GM21423 (cell line): ENCODE measurements around the gene HCK.

Experiments
- ATAC-seq: cut with Tn5 transposase; IDR thresholded peaks from one replicate; pipeline ENCODE4 v1.9.1; 2021; ENCODE audit warnings: mild to moderate bottlenecking, moderate library complexity; ENCODE audit not compliant: unreplicated experiment

Gene HCK

DNA sequence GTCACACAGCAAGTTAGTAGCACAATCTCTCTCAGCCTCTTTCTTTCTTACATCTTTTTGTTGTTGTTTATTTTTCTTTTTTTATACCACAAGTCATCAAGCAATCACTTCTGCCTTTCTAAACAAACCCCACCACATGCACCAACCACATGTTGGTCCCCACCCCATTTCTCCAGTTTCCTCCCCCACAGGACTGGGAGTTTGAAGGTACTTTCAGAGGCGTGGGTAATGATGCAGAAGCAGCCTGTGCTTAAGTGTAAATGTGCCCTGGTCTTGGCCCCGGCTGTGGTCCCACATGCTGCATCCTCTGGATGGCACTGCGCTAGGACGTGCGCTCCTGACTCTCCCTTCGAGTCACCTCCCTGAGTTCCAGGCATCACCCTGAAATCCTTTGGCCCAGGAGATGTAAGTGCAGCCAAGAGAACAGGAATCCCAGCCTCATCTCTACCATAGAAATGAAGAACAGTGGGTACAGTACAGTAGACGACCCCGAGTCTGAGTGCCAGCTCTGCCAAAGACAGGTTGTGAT is 5.7 kb downstream of the HCK start:
- ATAC-seq = no peak

DNA sequence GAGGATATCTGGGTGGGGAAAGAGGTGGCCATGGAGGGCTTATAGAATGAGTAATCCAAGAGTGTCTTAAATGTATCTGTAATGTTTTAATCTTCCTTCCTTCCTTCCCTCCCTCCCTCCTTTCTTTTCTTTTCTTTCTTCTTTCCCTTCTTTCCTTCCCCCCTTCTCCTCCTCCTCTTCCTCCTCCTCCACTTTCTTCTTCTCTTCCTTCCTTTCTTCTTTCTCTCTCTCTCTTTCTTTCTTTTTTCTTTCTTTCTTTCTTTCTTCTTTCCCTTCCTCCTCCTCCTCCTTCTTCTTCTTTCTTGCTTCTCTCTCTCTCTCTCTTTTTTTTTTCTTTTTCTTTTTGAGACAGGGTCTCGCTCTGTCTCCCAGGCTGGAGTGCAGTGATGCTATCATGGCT is 7.1 kb downstream of the HCK start:
- no peak for ATAC-seq

DNA sequence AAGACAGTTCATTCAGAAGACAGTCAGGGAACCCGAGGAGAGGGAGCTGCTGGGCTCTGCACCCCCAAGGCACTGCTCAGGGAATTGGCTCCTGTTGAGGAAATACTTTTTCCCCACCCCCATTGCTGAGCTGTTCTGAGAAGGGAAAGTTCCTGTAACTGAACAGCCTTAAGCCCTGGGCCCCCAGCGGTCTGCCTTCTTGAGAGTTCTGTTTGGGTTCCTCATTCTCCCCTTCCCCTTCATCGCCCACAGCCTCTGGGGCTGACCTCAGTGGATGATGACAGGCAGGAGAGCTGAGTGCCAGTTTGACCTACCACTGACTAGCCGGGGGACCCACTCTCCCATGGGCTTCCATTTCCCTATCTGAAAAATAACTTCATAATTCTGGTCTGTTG is 10.7 kb downstream of the HCK start:
- no peak for ATAC-seq

GRCh38 chr20:32063695-32064094 is 11.7 kb downstream of the HCK start:
- no peak for ATAC-seq

GRCh38 chr20:32064667-32065066 is 12.6 kb downstream of the HCK start:
- ATAC-seq = no peak

DNA sequence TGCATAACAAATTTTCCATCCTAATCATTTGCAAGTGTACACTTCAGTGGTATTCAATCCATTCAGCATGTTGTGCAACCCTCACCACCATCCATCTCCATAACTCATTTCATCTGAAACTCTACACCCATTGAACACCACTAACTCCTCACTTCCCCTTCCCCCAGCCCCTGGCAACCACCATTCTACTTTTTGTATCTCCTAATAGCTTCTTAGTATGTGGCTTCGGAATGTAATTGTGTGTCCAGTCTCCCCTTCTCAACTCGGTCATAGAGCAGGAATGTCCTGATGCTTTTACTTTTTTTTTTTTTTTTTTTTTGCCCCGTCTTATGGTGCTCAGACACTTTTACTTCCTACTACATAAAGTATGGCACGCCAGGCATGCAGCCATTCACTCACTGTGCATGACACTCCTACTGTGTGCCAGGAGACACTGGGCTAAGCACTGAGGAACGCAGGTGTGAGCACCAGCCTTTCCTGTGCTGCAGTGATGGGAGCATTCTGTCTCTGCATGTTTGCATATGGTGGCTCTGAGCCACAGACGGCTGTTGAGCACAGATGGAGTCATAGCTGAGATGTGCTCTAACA is 15.3 kb downstream of the HCK start:
- no peak for ATAC-seq

DNA sequence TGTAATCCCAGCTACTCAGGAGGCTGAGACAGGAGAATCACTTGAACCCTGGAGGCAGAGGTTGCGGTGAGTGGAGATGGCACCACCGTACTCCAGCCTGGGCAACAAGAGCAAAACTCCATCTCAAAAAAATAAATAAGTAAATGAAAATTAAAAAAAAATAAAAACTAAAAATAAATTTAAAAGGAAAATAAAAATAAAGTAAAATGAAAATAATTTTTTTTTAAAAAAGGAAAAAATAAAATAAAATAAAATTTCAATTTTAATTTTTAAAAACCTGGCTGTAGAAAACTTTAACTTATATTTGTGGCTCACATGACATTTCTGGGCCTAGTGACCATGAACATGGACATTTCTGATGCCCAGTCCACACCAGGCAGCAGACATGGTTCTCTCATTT is 16.1 kb downstream of the HCK start:
- ATAC-seq = no peak

- no peak for ATAC-seq
These were observed 17.7 kb downstream of the HCK start for GRCh38 chr20:32069711-32070110.

- no peak for ATAC-seq
These were observed 18.2 kb downstream of the HCK start for GRCh38 chr20:32070282-32070681.

- no peak for ATAC-seq
These were observed 18.7 kb downstream of the HCK start for GRCh38 chr20:32070690-32071213.

- no peak for ATAC-seq
These were observed 19.5 kb downstream of the HCK start for GRCh38 chr20:32071395-32072167.

DNA sequence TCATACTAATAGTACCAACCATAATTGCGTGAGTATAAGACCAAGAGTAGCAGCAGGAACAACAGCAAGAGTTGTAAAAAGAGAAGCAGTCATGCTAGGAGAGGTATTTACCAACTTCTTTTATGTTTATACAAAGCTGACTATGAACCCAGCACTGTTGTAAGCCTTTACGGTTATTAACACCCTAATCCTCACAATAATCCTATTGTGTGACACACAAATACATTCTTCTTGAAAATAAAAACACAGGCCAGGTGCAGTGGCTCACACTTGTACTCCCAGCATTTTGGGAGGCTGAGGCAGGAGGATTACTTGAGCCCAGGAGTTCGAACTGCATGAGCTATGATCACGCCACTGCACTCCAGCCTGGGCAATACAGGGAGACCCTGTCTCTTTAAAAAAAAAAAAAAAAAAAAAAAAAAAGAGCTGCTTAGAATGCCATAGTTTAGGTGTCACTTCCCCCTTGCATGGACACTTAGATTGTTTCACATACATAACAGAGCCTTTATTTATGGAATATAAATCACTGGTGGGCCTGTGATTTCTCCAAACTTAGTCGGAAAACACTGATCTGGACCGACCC is 20.2 kb downstream of the HCK start:
- no peak for ATAC-seq

DNA sequence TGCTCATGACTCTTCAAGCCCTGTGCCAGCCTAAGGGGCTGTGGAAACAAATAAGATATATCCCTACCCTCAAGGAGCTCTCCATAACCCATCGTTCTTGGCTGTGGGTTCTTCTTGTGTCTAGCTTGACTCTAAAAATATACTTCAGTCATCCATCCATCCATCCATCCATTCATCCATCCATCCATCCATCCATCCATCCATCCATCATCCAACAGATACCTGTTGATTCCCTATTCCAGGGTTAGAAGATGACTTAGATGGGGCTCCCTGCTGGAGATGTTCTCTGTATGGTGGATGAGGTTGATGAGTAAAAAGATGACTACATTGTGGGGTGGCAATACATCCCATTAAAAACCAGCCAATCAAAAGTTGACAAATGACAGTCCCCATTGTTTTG is 23.5 kb downstream of the HCK start:
- ATAC-seq = no peak

DNA sequence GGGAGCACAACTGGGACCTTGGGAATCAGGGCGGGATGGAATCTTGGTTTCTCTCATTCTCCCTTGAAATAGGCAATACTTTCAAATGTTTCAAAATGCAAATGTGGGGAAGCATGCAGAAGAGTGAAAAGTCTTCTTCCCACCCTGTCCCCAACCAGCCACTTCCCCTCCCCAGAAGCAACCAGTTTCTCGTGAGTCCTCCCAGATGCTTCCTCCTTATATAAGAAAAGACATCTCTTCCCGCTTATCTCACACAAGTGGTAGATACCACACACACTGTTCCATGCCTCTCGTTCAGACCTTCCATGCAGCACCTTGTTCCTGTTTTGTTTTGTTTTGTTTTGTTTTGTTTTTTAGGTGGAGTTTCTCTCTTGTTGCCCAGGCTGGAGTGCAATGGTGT is 25.1 kb downstream of the HCK start:
- ATAC-seq = no peak

DNA sequence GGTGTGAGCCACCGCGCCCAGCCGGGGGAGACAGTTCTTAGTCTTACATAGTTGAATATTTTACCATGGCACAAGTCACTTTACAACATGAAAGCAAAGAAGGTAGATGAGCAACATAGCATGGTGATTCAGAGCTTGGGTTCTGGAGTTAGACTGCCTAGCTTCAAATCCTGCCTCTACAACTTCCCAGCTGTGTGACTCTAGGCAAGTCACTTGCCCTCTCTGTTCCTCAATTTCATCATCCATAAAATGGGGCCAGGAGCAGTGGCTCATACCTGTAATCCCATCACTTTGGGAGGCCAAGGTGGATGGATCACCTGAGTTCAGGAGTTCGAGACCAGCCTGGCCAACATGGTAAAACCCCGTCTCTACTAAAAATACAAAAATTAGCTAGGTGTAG is 26.3 kb downstream of the HCK start:
- no peak for ATAC-seq

DNA sequence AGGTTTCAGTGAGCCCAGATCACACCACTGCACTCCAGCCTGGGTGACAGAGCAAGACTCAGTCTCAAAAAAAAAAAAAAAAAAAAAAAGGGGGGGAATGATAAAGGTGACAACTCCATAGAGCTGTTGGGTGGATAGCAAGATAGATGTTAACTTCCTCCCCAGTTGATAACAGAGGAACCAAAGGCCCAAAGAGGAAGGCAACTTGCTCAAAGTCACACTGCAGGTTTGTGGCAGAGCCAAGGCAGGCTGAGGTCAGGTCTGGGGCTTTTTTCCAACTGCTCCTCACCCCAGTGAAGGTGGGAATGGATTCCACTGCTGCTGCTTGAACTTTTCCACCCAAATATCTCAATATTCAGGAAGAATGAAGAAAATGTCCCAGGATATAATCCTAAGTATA is 26.7 kb downstream of the HCK start:
- no peak for ATAC-seq

DNA sequence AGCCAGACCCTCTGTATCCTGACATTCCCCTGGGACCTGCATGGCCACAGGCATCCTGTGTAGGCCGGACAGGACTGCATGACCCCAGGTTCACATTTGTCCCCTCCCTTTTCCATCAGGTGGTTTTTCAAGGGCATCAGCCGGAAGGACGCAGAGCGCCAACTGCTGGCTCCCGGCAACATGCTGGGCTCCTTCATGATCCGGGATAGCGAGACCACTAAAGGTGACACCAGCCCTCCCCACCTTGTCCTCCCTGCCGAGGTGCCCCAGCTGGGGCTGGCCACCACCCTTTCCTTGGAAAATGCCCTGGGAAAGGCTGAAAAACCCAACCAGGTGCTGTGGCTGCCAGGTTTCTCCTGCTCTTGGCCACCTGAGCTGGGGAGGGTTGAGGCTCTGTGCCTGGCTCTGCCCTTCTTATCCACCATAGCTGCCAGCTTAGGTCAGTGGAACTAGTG is 27.6 kb downstream of the HCK start:
- no peak for ATAC-seq

DNA sequence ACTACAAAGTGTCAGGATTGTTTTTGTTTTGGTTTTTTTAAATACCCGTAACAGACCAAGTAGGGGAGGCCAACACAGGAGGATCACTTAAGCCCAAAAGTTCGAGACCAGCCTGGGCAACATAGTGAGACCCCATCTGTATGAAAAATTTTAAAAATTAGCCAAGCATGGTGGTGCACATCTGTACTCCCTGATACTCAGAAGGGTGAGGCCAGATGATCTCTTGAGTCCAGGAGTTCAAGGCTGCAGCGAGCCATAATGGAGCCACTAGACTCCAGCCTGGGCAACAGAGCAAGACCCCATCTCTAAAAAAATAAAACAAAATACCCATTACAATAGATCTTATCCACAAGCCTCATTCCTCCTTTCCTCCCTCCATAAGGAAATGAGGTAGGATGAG is 28.7 kb downstream of the HCK start:
- ATAC-seq = no peak

- no peak for ATAC-seq
These were observed 31.4 kb downstream of the HCK start for GRCh38 chr20:32083469-32083868.

- no peak for ATAC-seq
These were observed 35.0 kb downstream of the HCK start for GRCh38 chr20:32087070-32087469.

DNA sequence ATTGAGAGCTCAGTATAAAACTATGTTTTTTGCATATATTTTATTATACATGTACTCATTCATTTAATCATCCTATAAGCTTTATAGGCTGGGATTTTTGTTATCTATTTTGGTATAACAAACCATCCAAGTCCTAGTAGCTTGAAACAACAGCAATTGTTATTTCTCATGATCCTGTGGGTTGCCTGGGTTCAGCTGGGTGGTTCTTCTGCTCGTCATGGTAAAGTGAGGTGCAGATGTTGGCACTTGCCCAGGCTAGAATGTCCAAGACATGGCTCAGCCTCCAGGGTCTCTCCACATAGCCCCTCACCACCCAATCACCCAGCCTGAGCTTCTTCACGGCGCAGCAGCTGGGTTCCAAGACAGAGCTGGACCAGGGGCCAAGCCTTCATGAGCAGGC is 36.7 kb downstream of the HCK start:
- no peak for ATAC-seq
